Measurements from ENCODE around the gene EPHA5. TPM values are rescaled to one million over a fixed set of nuclear protein-coding genes. Genes with fewer than 3 reads are reported as not detected.

Gene EPHA5
- total RNA-seq, 1 experiment from 2014 or later, result not detected

DNA sequence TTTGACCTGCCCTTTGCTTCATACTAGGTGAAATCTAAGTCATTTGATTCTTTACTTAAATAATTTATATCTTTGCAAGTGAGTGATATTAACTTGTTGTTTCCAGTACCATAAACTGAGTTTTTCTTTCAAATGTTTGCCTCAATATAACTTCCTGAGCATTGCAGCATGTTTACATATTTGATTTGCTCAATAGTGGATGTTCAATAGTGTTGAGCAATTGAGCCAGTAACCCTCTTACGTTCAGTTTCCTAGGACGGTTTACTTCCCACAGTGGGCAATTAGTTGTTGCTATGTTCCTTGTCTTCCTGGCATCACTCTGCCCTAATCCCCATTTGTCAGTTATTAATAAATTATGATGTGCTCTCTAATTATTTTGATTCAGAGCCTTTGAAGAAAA lies 278.5 kb downstream of the EPHA5 start:
- Mint-ChIP-seq H3K4me1 (no peaks in the 10 kb centered on the region), H3K27ac (no peak overlapping the region), H3K36me3 (ENCODE audit: insufficient read depth in 1 of 3, low read depth in 3 of 3) (no peaks in the 10 kb centered on the region; a peak in 1 of 7 replicates), H3K27me3 (ENCODE audit: low read depth) (no peaks in the 10 kb centered on the region), H3K9me3 (0 out of 5 replicates have a peak, but pooled peaks cover 0 to 2% of the 10 kb centered on the region in 2 experiments), H3K4me3 (no peak overlapping the region)
- Histone ChIP-seq H3K56ac (ENCODE audit: insufficient read length, low read depth, low read length) (no peak overlapping the region), H3T11ph (ENCODE audit: low read length) (no peak overlapping the region), H2BK120ac (ENCODE audit: low read depth, low read length, poor library complexity, severe bottlenecking) (no peak overlapping the region), H3K18ac (ENCODE audit: insufficient read length, low read depth, low read length) (no peak overlapping the region), H3K27ac (ENCODE audit: insufficient read length, low read depth, low read length) (no peak overlapping the region), H2BK20ac (ENCODE audit: low read depth, low read length, poor library complexity, severe bottlenecking) (no peak overlapping the region), H2BK5ac (ENCODE audit: insufficient read length, low read length) (no peak overlapping the region), H3K9ac (ENCODE audit: extremely low read depth, insufficient read length, low read length) (no peak overlapping the region), H3K4ac (ENCODE audit: low read depth, low read length) (no peak overlapping the region), H4K5ac (ENCODE audit: insufficient read length, low read depth, low read length) (no peak overlapping the region), H3K4me1 (ENCODE audit: insufficient read depth, low read length) (no peaks in the 10 kb centered on the region), H4K91ac (ENCODE audit: insufficient read length, low read depth, low read length) (no peak overlapping the region), H3K9me3 (ENCODE audit: control insufficient read depth, low read depth, low read length) (no peaks in the 10 kb centered on the region), H2BK15ac (ENCODE audit: low read depth, low read length) (no peak overlapping the region), H3K14ac (ENCODE audit: insufficient read depth, low read length) (no peak overlapping the region), H3K79me1 (ENCODE audit: insufficient read depth, low read depth, low read length, poor library complexity, severe bottlenecking) (no peaks in the 10 kb centered on the region), H4K20me1 (ENCODE audit: control insufficient read depth, insufficient read depth, insufficient read length) (no peaks in the 10 kb centered on the region), H3K23me2 (ENCODE audit: insufficient read length, low read depth, low read length, poor library complexity, severe bottlenecking) (no peaks in the 10 kb centered on the region), H3K23ac (ENCODE audit: insufficient read length, low read depth, low read length) (no peak overlapping the region), H2AK5ac (ENCODE audit: insufficient read length, low read length) (no peak overlapping the region), H2AFZ (ENCODE audit: low read length) (no peak overlapping the region), H3K4me2 (ENCODE audit: insufficient read depth, insufficient read length, low read length) (no peak overlapping the region), H2BK12ac (ENCODE audit: insufficient read length, low read depth, low read length) (no peak overlapping the region), H3K79me2 (ENCODE audit: insufficient read depth, low read length) (no peaks in the 10 kb centered on the region), H3K27me3 (ENCODE audit: insufficient read depth, low read length) (no peaks in the 10 kb centered on the region), H4K8ac (replicated peaks; ENCODE audit: insufficient read length, low read depth, low read length) (no peak overlapping the region)
- no peak for DNase-seq
- WGBS (ENCODE audit: extremely low coverage, insufficient read length, low lambda C conversion rate), result no CpG with 5 or more reads among the region's 2 CpGs
- TF ChIP-seq, protein P1, sequence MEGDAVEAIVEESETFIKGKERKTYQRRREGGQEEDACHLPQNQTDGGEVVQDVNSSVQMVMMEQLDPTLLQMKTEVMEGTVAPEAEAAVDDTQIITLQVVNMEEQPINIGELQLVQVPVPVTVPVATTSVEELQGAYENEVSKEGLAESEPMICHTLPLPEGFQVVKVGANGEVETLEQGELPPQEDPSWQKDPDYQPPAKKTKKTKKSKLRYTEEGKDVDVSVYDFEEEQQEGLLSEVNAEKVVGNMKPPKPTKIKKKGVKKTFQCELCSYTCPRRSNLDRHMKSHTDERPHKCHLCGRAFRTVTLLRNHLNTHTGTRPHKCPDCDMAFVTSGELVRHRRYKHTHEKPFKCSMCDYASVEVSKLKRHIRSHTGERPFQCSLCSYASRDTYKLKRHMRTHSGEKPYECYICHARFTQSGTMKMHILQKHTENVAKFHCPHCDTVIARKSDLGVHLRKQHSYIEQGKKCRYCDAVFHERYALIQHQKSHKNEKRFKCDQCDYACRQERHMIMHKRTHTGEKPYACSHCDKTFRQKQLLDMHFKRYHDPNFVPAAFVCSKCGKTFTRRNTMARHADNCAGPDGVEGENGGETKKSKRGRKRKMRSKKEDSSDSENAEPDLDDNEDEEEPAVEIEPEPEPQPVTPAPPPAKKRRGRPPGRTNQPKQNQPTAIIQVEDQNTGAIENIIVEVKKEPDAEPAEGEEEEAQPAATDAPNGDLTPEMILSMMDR (conservative IDR thresholded peaks at IDR 0.05), result no peak
